Activated CD4-positive, CD25-positive, alpha-beta regulatory T cell (primary cell): ENCODE data around the gene AURKAIP1.
"Not testable (repeated sequence)": the region's sequence is repeated elsewhere in the genome, so short reads cannot be mapped to it uniquely, and the experiment has no call there.

Source experiments
- DNase-seq, 4 experiments: peaks; one replicate each; lab custom pipeline; 2025; lab: John Stamatoyannopoulos, UW

Gene AURKAIP1

DNA sequence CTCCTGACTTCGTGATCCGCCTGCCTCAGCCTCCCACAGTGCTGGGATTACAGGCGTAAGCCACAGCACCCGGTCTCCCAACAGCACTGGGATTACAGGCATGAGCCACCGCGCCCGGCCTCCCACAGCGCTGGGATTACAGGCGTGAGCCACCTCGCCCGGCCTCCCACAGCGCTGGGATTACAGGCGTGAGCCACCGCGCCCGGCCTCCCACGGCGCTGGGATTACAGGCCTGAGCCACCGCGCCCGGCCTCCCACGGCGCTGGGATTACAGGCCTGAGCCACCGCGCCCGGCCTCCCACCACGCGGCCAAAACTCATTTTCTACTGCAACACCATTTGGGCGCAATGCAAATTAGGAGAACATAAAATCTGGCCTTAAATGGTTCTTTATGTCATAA, 10.3 kb upstream of the AURKAIP1 start:
- DNase-seq, result not testable (repeated sequence)

GRCh38 chr1:1381294-1381693, 6.3 kb upstream of the AURKAIP1 start:
- no peak for DNase-seq

GRCh38 chr1:1380860-1381259, 5.9 kb upstream of the AURKAIP1 start:
- no peak for DNase-seq

GRCh38 chr1:1377540-1378205, 2.7 kb upstream of the AURKAIP1 start:
- no peak for DNase-seq

GRCh38 chr1:1376551-1377226, 1.7 kb upstream of the AURKAIP1 start:
- DNase-seq, result no peak

DNA sequence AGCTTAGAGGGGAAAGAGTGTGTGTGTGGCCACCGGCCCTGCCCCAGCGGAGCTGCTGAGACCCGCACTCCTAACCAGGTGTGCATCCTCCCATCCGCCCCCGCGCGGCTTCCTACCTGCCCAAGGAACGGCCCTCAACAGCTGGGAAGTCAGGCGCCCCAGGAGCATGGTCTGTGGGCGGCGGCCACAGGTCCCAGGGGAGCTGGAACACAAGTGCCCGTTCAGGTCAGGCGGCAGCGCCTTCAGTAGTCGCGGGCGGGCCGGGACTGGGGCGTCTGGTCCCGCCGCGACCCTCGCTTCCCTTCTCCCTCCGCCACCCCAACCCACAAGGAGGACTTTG, 448 bp downstream of the AURKAIP1 start:
- no peak for DNase-seq

- no peak for DNase-seq
Observed at GRCh38 chr1:1373815-1374588, 1.0 kb downstream of the AURKAIP1 start.

GRCh38 chr1:1373051-1373814, 1.8 kb downstream of the AURKAIP1 start:
- no peak for DNase-seq

DNA sequence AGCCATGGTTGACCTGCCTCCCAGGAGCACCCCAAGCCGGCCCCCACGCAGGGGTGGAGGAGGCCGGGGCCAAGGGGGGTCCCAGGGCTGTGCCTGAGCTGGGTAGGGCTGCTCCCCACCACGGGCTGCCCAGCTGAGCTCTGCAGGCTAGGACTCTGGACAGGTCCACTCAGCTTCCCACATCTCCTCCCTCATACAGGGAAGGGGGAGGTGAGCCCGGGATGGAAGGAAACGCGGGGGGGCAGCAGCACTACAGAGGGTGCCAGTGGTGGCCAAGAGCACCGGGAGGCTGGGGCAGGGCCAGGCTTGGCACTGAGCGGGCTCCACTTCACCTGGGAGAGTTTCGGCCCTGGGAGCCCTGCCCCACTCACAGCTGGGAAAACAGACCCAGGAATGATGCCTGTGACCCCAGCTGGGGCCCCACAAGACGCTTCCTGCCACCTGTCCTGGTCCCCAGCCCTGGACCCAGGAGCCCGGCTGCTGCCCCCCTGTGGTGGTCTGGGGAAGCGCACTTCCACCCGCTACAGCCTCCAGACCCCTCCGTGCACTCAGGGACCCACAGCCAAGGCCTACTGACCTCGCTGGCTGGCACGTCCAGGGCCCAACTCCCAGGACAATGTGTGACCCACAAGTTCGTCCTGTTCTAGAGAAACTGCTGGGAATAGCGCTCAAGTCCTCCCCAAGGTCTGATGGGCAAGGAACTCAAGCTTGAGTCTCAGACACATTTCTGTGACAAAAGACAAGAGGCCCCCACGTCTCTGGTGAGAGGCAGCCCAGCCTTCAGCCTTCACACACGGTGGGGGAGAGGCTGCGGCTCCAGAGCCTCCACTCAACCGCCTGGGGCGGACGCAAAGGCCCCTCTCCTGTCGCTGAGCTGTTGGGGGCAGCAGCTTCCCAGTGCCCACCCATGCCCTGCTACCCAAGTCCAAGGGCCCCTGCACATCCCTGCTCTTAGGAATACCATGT, 3.0 kb downstream of the AURKAIP1 start:
- DNase-seq, result peak; percentile 59 to 75 (median 67)

DNA sequence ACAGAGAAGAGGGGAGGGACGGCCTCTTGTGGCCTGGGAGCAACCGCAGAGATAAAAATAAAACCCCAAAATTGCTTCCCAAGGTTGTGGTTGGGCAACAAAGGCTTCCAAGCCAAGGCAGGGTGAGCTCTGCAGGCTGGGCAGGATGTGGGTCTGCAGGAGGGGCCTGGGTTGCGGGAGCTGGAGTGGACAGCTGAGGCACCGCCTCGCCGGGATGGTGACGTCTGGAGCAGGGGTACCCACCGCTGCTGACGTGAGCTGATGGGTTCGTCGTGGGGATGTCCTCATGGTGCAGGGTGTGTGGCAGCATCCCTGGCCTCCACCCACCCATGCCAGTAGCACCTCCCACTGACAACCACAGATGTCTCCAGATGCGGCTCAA, 3.7 kb downstream of the AURKAIP1 start:
- no peak for DNase-seq

GRCh38 chr1:1370771-1371300, 4.2 kb downstream of the AURKAIP1 start:
- DNase-seq, result no peak

GRCh38 chr1:1370094-1370493, 4.9 kb downstream of the AURKAIP1 start:
- DNase-seq, result not testable (repeated sequence)

- no peak for DNase-seq
Observed at GRCh38 chr1:1367315-1367714, 7.7 kb downstream of the AURKAIP1 start.

- no peak for DNase-seq
Observed at GRCh38 chr1:1366699-1367066, 8.3 kb downstream of the AURKAIP1 start.

- no peak for DNase-seq
Observed at GRCh38 chr1:1365875-1366698, 8.9 kb downstream of the AURKAIP1 start.

DNA sequence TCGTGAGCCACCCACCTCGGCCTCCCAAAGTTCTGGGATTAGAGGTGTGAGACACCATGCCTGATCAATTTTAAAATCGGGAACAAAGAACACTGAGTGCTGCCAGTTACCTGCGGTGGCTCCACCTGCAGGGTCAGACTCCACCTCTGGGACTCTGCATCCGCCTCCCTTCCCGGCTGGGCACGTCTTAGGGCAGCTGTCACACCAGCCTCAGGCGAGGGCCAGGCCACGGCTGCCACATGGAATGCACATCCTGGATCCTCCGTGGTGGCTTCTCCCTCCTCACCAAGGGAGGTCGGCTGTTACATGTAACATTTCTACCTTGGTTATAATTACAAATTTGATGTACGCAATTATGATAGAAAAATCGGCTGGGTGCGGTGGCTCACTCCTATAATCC, 10.7 kb downstream of the AURKAIP1 start:
- DNase-seq, result no peak

DNA sequence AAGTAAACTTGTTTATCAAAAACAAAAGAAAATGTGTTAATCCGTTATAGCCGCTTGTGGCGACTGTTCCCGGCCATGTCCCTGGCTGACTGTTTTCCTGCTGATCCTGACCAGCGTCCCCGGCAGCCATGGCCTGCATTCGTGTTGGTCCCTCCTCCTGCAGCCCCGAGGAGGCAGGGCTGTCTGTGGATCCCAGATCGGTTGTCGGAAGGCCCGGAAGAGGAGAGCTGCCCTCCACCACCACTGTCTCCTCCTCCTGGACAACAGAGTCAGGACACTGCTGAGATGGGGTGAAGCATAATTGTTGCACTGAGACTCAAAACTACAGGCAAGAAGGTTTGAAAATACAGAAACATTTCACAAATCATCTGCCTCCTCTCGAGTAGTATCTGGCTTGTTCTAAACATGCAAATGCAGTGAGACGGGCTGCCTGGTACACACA, 13.0 kb downstream of the AURKAIP1 start:
- no peak for DNase-seq

DNA sequence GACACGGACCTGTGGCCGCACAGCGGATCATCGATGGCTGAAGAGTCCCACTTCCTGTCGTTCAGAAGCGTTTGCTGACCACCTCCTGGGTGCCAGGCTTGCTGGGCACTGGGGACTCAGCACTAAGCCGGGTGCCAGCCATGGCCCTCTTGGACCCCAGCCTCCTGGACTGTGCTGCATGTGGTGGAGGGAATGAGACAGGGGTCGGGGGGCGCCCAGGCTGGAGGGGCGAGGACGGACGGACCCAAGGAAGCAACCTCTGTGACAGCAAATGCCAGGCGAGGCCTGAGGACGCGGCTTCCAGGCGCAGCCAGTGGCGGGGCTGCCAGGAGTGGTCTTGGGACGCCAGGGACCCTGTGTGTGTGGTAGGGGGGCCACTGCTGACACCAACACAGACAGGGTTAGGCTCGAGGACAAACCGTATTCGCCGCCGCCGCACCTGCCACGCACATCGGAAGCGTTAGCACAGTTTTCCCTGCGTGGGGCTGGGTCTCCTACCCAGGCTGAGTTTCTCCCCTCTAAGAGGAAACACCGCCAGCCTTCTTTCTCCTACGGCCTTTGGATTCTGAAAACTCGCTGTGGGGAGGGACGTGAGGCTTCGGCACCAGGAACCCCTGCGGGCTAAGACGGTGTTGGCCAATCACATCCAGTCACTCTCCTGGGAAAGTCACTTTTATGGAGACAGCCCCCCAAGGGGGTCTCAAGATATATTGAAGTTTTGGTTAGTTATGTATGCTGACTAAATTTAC, 13.6 kb downstream of the AURKAIP1 start:
- DNase-seq, result no peak

DNA sequence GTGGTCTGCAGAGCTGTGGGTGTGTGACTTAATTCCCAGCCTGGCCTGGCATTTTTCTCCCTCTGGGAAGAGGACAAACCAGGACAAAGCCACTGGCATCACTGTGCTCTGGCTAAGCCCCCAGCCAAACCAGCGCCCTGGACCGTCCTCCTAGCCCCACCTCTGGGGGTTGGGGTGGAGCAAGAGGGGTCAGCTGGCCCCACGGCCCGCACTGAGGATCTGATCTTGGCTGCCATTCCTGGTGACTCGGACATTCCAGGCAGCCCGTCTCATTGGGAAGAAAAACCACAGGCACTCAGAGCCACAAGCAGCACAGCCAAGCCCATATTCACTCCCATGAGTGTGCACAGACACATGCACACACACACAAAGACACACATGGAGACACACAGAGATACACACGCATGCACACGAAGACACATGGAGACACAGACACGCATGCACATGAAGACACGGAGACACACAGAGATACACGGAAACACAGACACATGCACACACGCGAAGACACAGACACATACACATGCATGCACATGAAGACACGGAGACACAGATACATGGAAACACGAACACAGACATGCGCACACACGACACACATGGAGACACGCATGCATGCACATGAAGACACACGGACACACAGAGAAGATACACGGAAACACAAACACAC, 14.4 kb downstream of the AURKAIP1 start:
- no peak for DNase-seq
